ENCODE measurements around the gene FCN3.

The FCN3 gene

GRCh38 chr1:27400963-27401341 is 26.3 kb upstream of the FCN3 start:
- H3K27me3 ChIP-seq: no peaks in the 10 kb centered on the region
- H3K4me3 ChIP-seq (ENCODE audit: low read depth, low read length): no peak overlapping the region
- DNase-seq: no peak
- no peaks in the 10 kb centered on the region for H3K9me3 ChIP-seq
- no peaks in the 10 kb centered on the region for H3K4me1 ChIP-seq
- H3K36me3 ChIP-seq: no peaks in the 10 kb centered on the region
- TF ChIP-seq, protein P1, sequence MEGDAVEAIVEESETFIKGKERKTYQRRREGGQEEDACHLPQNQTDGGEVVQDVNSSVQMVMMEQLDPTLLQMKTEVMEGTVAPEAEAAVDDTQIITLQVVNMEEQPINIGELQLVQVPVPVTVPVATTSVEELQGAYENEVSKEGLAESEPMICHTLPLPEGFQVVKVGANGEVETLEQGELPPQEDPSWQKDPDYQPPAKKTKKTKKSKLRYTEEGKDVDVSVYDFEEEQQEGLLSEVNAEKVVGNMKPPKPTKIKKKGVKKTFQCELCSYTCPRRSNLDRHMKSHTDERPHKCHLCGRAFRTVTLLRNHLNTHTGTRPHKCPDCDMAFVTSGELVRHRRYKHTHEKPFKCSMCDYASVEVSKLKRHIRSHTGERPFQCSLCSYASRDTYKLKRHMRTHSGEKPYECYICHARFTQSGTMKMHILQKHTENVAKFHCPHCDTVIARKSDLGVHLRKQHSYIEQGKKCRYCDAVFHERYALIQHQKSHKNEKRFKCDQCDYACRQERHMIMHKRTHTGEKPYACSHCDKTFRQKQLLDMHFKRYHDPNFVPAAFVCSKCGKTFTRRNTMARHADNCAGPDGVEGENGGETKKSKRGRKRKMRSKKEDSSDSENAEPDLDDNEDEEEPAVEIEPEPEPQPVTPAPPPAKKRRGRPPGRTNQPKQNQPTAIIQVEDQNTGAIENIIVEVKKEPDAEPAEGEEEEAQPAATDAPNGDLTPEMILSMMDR (IDR thresholded peaks at IDR 0.05; ENCODE audit: low read depth, low read length): no peak

GRCh38 chr1:27400082-27400962 is 25.7 kb upstream of the FCN3 start:
- no peak overlapping the region for H3K4me3 ChIP-seq (ENCODE audit: low read depth, low read length)
- H3K9me3 ChIP-seq: no peaks in the 10 kb centered on the region
- no peaks in the 10 kb centered on the region for H3K4me1 ChIP-seq
- no peak for DNase-seq
- TF ChIP-seq, protein P1 (IDR thresholded peaks at IDR 0.05; ENCODE audit: low read depth, low read length): no peak
- no peaks in the 10 kb centered on the region for H3K36me3 ChIP-seq
- no peaks in the 10 kb centered on the region for H3K27me3 ChIP-seq

- Histone ChIP-seq H3K4me1 (no peaks in the 10 kb centered on the region), H3K4me3 (ENCODE audit: low read depth, low read length) (no peak overlapping the region), H3K27me3 (no peaks in the 10 kb centered on the region), H3K9me3 (no peaks in the 10 kb centered on the region), H3K36me3 (no peaks in the 10 kb centered on the region)
- no peak for DNase-seq
- TF ChIP-seq, protein P1 (IDR thresholded peaks at IDR 0.05; ENCODE audit: low read depth, low read length): no peak
Measured at GRCh38 chr1:27399251-27400025, 24.8 kb upstream of the FCN3 start.

GRCh38 chr1:27398405-27399149 is 24.0 kb upstream of the FCN3 start:
- Histone ChIP-seq H3K36me3 (no peaks in the 10 kb centered on the region), H3K4me1 (no peaks in the 10 kb centered on the region), H3K9me3 (no peaks in the 10 kb centered on the region), H3K4me3 (ENCODE audit: low read depth, low read length) (no peak overlapping the region), H3K27me3 (no peaks in the 10 kb centered on the region)
- DNase-seq: no peak
- TF ChIP-seq, protein P1 (IDR thresholded peaks at IDR 0.05; ENCODE audit: low read depth, low read length): no peak

- H3K27me3 ChIP-seq: no peaks in the 10 kb centered on the region
- TF ChIP-seq, protein P1 (IDR thresholded peaks at IDR 0.05; ENCODE audit: low read depth, low read length): no peak
Measured at GRCh38 chr1:27397749-27398148, 23.1 kb upstream of the FCN3 start.

More at GRCh38 chr1:27397749-27398148, 23.1 kb upstream of the FCN3 start:
- Histone ChIP-seq H3K4me3 (ENCODE audit: low read depth, low read length) (no peak overlapping the region), H3K9me3 (no peaks in the 10 kb centered on the region), H3K4me1 (no peaks in the 10 kb centered on the region), H3K36me3 (no peaks in the 10 kb centered on the region)
- DNase-seq: no peak

Measured in BE2C (cell line).